SH-SY5Y (cell line): ENCODE measurements around the gene SLX4IP.

Experiments
- GATA2 ChIP-seq: IDR thresholded peaks from 2 replicates; pipeline ENCODE4 v1.6.1; 2011; ENCODE audit warnings: mild to moderate bottlenecking, low read depth, low read length
- GATA3 ChIP-seq: IDR thresholded peaks from 2 replicates; pipeline ENCODE4 v1.6.1; 2011; ENCODE audit warnings: low read depth, mild to moderate bottlenecking, low read length, moderate library complexity

The SLX4IP gene

GRCh38 chr20:10415013-10415650, 20.0 kb upstream of the SLX4IP start:
- TF ChIP-seq GATA3, result no peak
- no peak for TF ChIP-seq GATA2

GRCh38 chr20:10419550-10420133, 15.5 kb upstream of the SLX4IP start:
- TF ChIP-seq GATA3 (no peak), GATA2 (no peak)

GRCh38 chr20:10423735-10424134, 11.4 kb upstream of the SLX4IP start:
- TF ChIP-seq GATA2 (no peak), GATA3 (no peak)

GRCh38 chr20:10427060-10427692, 7.9 kb upstream of the SLX4IP start:
- TF ChIP-seq GATA3 (no peak), GATA2 (no peak)

DNA sequence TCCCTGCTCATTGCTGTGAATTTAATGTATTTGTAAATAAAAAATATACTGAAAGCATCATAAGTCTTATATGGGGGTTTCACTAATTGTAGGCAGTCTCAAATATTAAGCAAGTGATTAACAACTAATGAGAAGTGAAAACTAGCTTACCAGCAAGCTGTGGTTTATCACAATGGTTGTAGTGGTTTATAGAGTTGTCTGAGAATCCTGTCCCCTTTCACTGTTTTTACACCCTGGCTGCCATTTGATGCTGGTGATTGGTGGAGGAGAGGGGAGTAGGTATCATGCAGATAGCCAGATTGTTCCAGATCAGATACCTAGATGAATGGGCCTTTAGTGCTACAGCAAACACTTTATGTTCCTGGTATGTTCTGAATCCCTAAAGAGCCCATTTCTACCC, 7.1 kb upstream of the SLX4IP start:
- TF ChIP-seq GATA3 (no peak), GATA2 (no peak)

DNA sequence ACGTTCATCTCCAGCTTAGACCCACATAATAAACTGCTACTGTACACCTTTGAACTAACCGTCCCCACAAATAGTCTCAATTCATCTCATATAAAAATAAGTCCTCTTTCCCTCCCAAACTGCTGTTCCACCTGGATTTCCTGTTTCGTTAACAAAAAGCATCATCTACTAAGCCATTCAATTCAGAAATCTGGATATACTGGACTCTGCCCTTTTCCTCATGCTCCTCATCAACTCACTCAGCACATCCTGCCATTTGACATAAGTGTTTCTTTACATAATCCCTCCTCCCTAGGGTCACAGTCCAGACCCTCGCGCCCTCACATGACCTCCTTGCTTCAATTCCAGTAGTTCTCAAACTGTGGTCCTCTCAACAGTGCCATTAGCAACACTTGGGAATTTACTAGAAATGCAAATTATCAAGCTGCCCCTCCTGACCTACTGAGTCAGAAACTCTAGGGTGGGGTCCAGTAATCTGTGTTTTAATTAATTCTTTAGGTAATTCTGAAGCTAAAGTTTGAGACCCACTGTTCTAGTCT, 5.6 kb upstream of the SLX4IP start:
- TF ChIP-seq GATA3 (no peak), GATA2 (no peak)

GRCh38 chr20:10430000-10430466, 5.1 kb upstream of the SLX4IP start:
- TF ChIP-seq GATA2 (no peak), GATA3 (no peak)

GRCh38 chr20:10430704-10431103, 4.4 kb upstream of the SLX4IP start:
- no peak for TF ChIP-seq GATA2
- TF ChIP-seq GATA3, result no peak

GRCh38 chr20:10432079-10432478, 3.0 kb upstream of the SLX4IP start:
- TF ChIP-seq GATA3 (no peak), GATA2 (no peak)

DNA sequence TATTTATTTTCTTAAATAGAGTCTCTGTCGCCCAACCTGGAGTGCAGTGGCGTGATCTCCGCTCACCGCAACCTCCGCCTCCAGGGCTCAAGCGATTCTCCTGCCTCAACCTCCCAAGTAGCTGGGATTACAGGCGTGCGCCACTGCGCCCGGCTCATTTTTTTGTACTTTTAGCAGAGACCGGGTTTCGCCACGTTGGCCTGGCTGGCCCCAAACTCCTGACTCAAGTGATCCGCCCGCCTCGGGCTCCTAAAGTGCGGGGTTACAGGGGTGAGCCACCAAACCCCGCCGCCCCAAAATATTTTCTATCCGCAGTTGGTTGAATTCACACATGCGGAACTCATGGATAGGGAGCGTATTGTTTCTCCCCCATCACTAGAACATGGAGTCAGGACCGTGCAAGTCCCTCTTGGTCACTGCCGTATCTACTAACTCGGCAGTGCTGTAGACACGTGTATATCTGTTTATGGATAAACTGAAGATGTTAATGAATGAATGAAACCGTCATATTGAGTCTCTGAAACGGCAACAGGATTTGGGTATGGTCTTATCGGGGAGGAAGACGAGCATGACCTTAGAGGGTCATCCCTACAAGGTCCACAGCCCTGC, 2.0 kb upstream of the SLX4IP start:
- no peak for TF ChIP-seq GATA3

DNA sequence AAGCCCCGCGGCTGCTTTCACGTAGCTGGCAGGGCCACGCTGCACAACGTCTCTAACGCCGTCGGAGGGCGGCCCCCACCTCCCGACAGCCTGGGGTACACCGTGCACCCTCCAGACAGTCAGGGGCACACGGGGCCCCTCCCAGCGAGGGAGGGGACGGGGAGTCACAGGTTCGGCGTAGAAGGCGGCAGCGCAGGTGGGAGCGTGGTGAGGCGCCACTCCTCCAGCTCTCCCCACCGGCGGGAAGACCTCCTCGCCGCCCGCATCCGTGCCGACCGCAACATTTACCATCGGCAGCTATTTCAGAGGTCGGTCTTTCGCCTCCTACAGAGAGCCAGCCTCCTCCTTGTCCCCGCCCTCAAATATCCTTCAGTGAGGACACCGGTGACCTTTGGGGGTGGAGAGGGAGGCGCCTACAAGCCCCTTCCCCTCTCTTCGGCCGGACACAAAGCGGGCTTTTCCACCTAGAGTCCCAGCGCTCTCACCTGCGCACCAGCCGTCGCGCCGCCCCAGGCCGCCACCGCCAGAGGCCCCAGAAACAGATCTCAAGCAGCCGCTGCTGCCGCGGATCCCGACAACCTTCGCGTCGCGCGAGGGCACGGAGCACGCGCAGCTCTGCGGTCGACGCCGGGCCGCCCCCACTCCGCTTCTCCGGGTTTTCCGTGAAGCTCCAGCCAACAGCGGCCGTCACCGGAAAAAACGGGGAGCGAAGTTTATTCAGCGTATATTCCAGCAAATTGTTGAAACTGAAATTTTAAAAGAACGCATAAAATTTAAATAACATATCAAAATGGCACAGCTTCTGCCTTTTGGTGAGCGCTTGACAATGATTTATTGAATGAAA, 1.3 kb upstream of the SLX4IP start, which contains the start of gene MKKS:
TSS of gene MKKS (minus strand) at position 600 of the 844 bp plus-strand sequence. CDS start 20,708 bp downstream, outside the sequence.
- TF ChIP-seq GATA3 (no peak), GATA2 (no peak)

GRCh38 chr20:10434467-10434831, 656 bp upstream of the SLX4IP start:
- TF ChIP-seq GATA3 (no peak), GATA2 (no peak)

DNA sequence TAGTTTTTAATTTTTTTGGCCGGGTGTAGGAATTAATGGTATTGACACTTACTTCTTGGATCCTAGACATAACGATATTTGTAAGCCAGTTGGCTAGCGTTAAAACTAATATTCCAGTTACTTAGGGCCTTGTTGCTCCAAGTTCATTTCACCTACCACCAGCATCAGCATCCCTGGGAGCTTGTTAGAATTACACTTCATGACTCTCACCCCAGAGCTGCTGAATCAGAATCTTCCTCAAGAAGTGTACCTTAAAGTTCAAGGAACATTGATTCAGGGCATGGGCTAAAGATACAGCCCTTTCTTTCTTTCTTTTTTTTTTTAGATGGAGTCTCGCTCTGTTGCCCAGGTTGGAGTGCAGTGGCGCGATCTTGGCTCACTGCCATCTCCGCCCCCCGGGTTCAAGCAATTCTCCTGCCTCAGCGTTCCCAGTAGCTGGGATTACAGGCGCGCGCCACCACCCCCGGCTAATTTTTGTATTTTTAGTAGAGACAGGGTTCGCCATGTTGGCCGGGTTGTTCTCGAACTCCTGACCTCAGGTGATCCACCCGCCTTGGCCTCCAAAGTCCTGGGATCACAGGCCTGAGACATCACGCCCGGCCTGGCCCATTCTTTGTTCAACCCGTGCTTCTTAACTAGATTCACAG, 1.1 kb downstream of the SLX4IP start:
- TF ChIP-seq GATA2, result no peak
- no peak for TF ChIP-seq GATA3

DNA sequence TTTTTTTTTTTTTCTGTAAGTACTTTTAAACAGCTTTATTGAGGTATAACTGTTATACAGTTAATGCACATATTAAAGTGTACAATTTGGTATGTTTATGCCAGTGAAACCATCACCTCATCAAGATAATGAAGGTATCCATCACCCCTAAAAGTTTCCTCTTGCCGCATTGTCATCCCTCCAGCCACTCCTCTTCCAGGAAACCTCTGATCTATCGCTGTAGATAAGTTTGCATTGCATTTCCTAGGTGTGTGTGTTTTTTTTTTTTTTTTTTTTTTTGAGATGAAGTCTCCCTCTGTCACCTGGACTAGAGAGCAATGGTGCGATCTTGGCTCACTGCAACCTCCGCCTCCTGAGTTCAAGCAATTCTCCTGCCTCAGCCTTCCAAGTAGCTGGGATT, 3.1 kb downstream of the SLX4IP start:
- TF ChIP-seq GATA2 (no peak), GATA3 (no peak)
